CD4-positive, alpha-beta T cell (primary cell): ENCODE data around the gene CCNI2. TPM values are rescaled to one million over a fixed set of nuclear protein-coding genes. Genes with fewer than 3 reads are reported as not detected.

Experiments
- ATAC-seq: fragments of 200-7000 bp; cut with Tn5 transposase; one replicate; pipeline ENCODE4 v1.10.0; 2022; ENCODE audit warnings: mild to moderate bottlenecking; ENCODE audit not compliant: poor library complexity
- CTCF ChIA-PET: fragments of 350-600 bp; sonication (Branson Sonifier 250); formaldehyde crosslinking; loops from one replicate; lab custom pipeline; 2021; ENCODE audit warnings: antibody characterized with exemption, inconsistent platforms; lab: Charles Lee
- POLR2A ChIA-PET: fragments of 350-600 bp; sonication (Branson Sonifier 250); formaldehyde crosslinking; loops from one replicate; lab custom pipeline; 2021; ENCODE audit warnings: antibody characterized with exemption, inconsistent platforms; lab: Charles Lee
- DNase-seq, 14 experiments: peaks; one replicate each; pipeline ENCODE4 v3.0.0-alpha.2; 2013 to 2020; ENCODE audit warnings: mixed read lengths in 2 of 14
- H3K27ac ChIP-seq, 2 donors: one replicate each; pipeline versions ENCODE4 v1.5.1 to v1.7.0; 2013; ENCODE audit warnings: low read length in 2 of 2, low read depth in 1 of 2, mild to moderate bottlenecking in 1 of 2
- H3K27me3 ChIP-seq, 2 experiments: 1 replicate in 1 of 2; 2 replicates in 1 of 2; pipeline versions ENCODE4 v1.6.1 to v1.7.0; 2013; ENCODE audit warnings: low read length in 2 of 2, control low read depth in 1 of 2, mild to moderate bottlenecking in 1 of 2, moderate library complexity in 1 of 2; ENCODE audit not compliant: insufficient read depth in 2 of 2, control insufficient read depth in 1 of 2
- H3K36me3 ChIP-seq: one replicate; pipeline ENCODE4 v1.6.1; 2013; ENCODE audit warnings: low read length, control low read depth; ENCODE audit not compliant: insufficient read depth
- H3K4me1 ChIP-seq: one replicate; pipeline ENCODE4 v1.6.1; 2013; ENCODE audit warnings: low read length, control low read depth; ENCODE audit not compliant: insufficient read depth
- H3K4me3 ChIP-seq: one replicate; pipeline ENCODE4 v1.5.1; 2013; ENCODE audit warnings: mild to moderate bottlenecking, low read length, moderate library complexity
- H3K9me3 ChIP-seq, 2 experiments: 1 replicate in 1 of 2; 2 replicates in 1 of 2; pipeline versions ENCODE4 v1.6.1 to v1.7.0; 2013; ENCODE audit warnings: low read length in 2 of 2, mild to moderate bottlenecking in 2 of 2, control low read depth in 1 of 2, moderate library complexity in 1 of 2; ENCODE audit not compliant: control insufficient read depth in 1 of 2, insufficient read depth in 1 of 2
- H3K27ac Mint-ChIP-seq: one replicate; pipeline ENCODE4 v1.8.0; 2020; ENCODE audit warnings: mixed read lengths
- H3K27me3 Mint-ChIP-seq: one replicate; pipeline ENCODE4 v1.8.0; 2021; ENCODE audit warnings: mixed read lengths
- H3K36me3 Mint-ChIP-seq: one replicate; pipeline ENCODE4 v1.8.0; 2021; ENCODE audit warnings: low read depth, mixed read lengths
- H3K4me1 Mint-ChIP-seq: one replicate; pipeline ENCODE4 v1.8.0; 2021; ENCODE audit warnings: low read depth, mixed read lengths
- H3K4me3 Mint-ChIP-seq: one replicate; pipeline ENCODE4 v1.8.0; 2020; ENCODE audit warnings: mild to moderate bottlenecking, mixed read lengths
- H3K9me3 Mint-ChIP-seq: one replicate; pipeline ENCODE4 v1.8.0; 2020; ENCODE audit warnings: mixed read lengths
- intact Hi-C, 2 experiments: fragments of 100-400 bp; cut with DNase I in 1 of 2; cut with micrococcal nuclease in 1 of 2; formaldehyde crosslinking; loops; one replicate each; pipeline versions ENCODE4 v1.15.1 to v1.9.0; 2023 to 2025; cut with DNase I, micrococcal nuclease
- total RNA-seq, 174 experiments: library from RNA in 2 of 174; stranded (reverse) in 2 of 174; gene quantifications; one replicate each; pipeline ENCODE4 v1.2.3 and lab custom pipeline; 2021 to 2026
- TF ChIP-seq, protein P1 (sequence below): fragments of 200-600 bp; IDR thresholded peaks from one replicate; pipeline ENCODE4 v1.8.0; 2022; ENCODE audit warnings: antibody characterized with exemption, mild to moderate bottlenecking

CCNI2 gene
- total RNA-seq, 2 experiments from 2014 or later = 7.2 to 8.8 TPM

DNA sequence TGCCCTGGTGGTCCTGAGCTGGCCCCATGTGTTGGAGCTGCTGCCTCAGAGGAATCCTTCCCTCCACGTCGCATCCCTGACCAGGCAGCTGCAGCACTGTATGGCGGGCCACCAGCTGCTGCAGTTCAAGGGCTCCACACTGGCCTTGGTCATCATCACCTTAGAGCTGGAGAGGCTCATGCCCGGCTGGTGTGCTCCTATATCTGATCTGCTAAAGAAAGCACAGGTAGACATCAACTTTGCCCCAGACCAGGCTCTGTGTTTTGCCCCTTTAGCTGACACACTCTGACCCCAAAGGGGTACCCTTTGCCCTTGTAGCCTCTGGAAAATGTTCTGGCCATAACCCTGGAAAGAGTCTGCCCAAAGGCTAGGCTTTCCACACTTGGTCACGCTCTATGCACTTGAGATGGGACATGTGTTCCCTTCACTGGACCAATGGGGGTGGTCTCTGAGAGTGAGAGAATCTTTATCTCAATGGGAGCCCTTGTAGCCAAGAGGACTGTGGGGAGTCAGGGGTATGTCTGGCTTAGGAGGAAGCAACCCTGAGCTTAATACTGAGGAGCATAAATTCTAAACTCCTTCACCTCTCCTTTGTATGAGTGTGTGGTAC, 4.8 kb downstream of the CCNI2 start:
- Mint-ChIP-seq H3K4me1 (peaks cover 20% of the 10 kb centered on the region), H3K9me3 (no peaks in the 10 kb centered on the region), H3K27me3 (no peaks in the 10 kb centered on the region), H3K36me3 (peaks cover 20% of the 10 kb centered on the region), H3K4me3 (no peak overlapping the region), H3K27ac (peak overlapping the region; percentile 41)
- CTCF ChIA-PET = no interaction called here
- intact Hi-C loops = no loop called here
- Histone ChIP-seq H3K4me1 (peaks cover 6% of the 10 kb centered on the region), H3K9me3 (no peaks in the 10 kb centered on the region), H3K36me3 (no peaks in the 10 kb centered on the region), H3K4me3 (no peak overlapping the region), H3K27me3 (no peaks in the 10 kb centered on the region), H3K27ac (no peak overlapping the region)
- DNase-seq (no peak), ATAC-seq (no peak)
- POLR2A ChIA-PET = interaction anchor here (1.2 kb wide), 1 partner anchor 15 kb away, joined by 3 read pairs; the partner anchor contains the start of gene KIF3A
- TF ChIP-seq, protein P1, sequence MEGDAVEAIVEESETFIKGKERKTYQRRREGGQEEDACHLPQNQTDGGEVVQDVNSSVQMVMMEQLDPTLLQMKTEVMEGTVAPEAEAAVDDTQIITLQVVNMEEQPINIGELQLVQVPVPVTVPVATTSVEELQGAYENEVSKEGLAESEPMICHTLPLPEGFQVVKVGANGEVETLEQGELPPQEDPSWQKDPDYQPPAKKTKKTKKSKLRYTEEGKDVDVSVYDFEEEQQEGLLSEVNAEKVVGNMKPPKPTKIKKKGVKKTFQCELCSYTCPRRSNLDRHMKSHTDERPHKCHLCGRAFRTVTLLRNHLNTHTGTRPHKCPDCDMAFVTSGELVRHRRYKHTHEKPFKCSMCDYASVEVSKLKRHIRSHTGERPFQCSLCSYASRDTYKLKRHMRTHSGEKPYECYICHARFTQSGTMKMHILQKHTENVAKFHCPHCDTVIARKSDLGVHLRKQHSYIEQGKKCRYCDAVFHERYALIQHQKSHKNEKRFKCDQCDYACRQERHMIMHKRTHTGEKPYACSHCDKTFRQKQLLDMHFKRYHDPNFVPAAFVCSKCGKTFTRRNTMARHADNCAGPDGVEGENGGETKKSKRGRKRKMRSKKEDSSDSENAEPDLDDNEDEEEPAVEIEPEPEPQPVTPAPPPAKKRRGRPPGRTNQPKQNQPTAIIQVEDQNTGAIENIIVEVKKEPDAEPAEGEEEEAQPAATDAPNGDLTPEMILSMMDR = no peak

DNA sequence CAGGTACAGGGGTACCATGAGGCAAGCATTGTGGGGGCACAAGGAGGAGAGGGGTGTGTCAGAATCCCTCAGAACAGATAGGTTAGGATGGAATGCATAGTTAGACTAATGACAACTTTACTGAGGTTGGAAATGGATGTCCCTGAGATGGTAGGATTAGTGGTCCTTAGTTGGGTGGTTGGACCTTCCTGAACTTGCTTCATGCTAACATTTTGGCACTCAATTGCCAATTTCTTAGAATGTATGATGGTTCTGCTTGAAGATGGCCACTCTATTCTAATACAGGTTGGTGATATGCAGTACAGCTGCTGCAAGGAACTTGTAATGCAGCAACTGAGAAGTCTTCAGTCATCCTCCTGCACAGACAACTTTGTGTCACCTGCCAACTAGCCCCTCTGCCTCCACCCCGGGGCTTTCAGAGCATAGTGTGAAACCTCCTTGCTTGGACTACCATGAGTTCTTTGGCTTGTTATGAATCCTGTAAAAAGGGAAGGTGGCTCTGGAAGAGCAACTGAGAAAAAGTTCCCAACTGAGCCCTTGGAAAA, 5.4 kb downstream of the CCNI2 start:
- ATAC-seq (no peak), DNase-seq (no peak)
- Mint-ChIP-seq H3K27ac (no peak overlapping the region), H3K4me1 (peaks cover 20% of the 10 kb centered on the region), H3K36me3 (peaks cover 20% of the 10 kb centered on the region), H3K9me3 (no peaks in the 10 kb centered on the region), H3K4me3 (no peak overlapping the region), H3K27me3 (no peaks in the 10 kb centered on the region)
- Histone ChIP-seq H3K4me3 (no peak overlapping the region), H3K9me3 (no peaks in the 10 kb centered on the region), H3K27ac (no peak overlapping the region), H3K27me3 (no peaks in the 10 kb centered on the region), H3K4me1 (peaks cover 6% of the 10 kb centered on the region), H3K36me3 (no peaks in the 10 kb centered on the region)
- ChIA-PET CTCF (no interaction called here), POLR2A (interaction anchor here (1.1 kb wide), 1 partner anchor 299 kb away, joined by 4 read pairs; the partner anchor contains the start of gene HSPA4)
- intact Hi-C loops = no loop called here
- TF ChIP-seq, protein P1 = no peak

DNA sequence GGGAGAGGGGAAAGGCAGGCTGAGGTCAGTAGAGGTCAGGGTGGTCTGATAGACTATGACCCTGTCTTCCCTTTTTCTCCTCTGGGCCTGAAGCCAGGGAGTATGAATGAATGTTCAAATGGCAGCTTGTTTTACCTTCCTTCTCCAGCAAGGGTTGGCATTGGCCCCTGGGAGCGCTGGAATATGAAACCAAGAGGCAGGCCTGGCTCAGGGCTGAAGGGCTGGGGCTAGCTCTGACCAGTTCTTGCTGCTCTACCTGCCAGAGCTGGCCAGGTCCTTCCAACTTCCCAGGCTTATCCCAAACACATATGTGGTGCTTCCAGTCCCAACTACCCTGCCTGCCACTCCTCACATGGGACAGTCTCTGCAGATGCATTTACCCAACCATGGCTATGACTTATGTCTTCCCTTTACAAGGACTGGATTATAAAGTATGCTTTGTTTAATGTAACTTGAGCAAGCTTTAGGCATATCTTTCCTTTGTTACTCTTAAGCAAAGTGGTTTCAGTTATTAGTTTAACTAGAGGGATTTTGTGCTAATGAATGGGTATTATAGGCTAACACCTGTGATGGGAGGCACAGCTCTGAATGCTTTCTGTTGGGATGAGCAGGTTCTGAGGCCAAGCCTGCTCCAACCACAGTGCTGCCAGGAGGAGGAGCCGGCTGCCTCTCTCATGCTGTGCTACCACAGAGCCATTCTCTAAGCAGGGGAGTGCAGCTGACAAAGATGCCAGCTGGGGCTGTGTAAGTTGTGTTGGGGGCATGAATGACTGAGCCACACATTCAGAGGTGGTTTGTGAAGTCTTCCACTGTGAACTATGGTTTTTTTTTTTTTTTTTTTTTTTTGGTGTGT, 6.1 kb downstream of the CCNI2 start:
- no peaks in the 10 kb centered on the region for H3K9me3 Mint-ChIP-seq
- TF ChIP-seq, protein P1 = no peak
- no peaks in the 10 kb centered on the region for H3K27me3 Mint-ChIP-seq
- H3K36me3 Mint-ChIP-seq = peaks cover 20% of the 10 kb centered on the region
- Histone ChIP-seq H3K27ac (no peak overlapping the region), H3K4me3 (no peak overlapping the region), H3K4me1 (peaks cover under 1% of the 10 kb centered on the region), H3K36me3 (no peaks in the 10 kb centered on the region), H3K9me3 (no peaks in the 10 kb centered on the region), H3K27me3 (no peaks in the 10 kb centered on the region)
- intact Hi-C loops = no loop called here
- H3K4me3 Mint-ChIP-seq = no peak overlapping the region
- ChIA-PET CTCF (interaction anchor here (0.6 to 0.7 kb wide), 3 partner anchors 71 to 458 kb away, joined by 3 to 5 read pairs (median 4); no protein-coding TSS in a partner anchor), POLR2A (interaction anchor here (1.1 kb wide), 1 partner anchor 298 kb away, joined by 4 read pairs; the partner anchor contains the start of gene HSPA4)
- peaks cover 18% of the 10 kb centered on the region for H3K4me1 Mint-ChIP-seq
- ATAC-seq (no peak), DNase-seq (peak in 1 of 14 experiments; percentile 10)
- H3K27ac Mint-ChIP-seq = no peak overlapping the region
